ENCODE data around the gene PCNX2.

The PCNX2 gene

GRCh38 chr1:233331676-233332519 lies 36.4 kb upstream of the PCNX2 start:
- Histone ChIP-seq H3K36me3 (ENCODE audit: insufficient read depth, low read depth, low read length) (no peaks in the 10 kb centered on the region), H3K9ac (ENCODE audit: low read depth, low read length) (no peak overlapping the region), H3K4me1 (ENCODE audit: insufficient read depth, low read length) (peaks cover 10% of the 10 kb centered on the region), H3K9me3 (ENCODE audit: insufficient read depth, low read depth, low read length) (no peaks in the 10 kb centered on the region), H3K4me3 (ENCODE audit: low read length) (no peak overlapping the region), H3K27ac (ENCODE audit: low read length) (no peak overlapping the region), H3K27me3 (ENCODE audit: insufficient read depth, low read length) (peaks cover 20% of the 10 kb centered on the region)

- peaks cover 10% of the 10 kb centered on the region for H3K4me1 ChIP-seq (ENCODE audit: insufficient read depth, low read length)
- H3K9ac ChIP-seq (ENCODE audit: low read depth, low read length), result peak overlapping the region; percentile 55; the same call in 1 of the 2 replicates
- no peak overlapping the region for H3K27ac ChIP-seq (ENCODE audit: low read length)
- no peaks in the 10 kb centered on the region for H3K9me3 ChIP-seq (ENCODE audit: insufficient read depth, low read depth, low read length)
- peak overlapping the region; percentile 79 for H3K4me3 ChIP-seq (ENCODE audit: low read length)
- H3K36me3 ChIP-seq (ENCODE audit: insufficient read depth, low read depth, low read length), result no peaks in the 10 kb centered on the region
- H3K27me3 ChIP-seq (ENCODE audit: insufficient read depth, low read length), result peaks cover 37% of the 10 kb centered on the region
These were observed 32.8 kb upstream of the PCNX2 start for GRCh38 chr1:233328142-233328921.

- Histone ChIP-seq H3K4me3 (ENCODE audit: low read length) (peak within 1 kb of the TSS; percentile 79), H3K4me1 (ENCODE audit: insufficient read depth, low read length) (peaks cover 10% of the 10 kb centered on the region), H3K27me3 (ENCODE audit: insufficient read depth, low read length) (peaks cover 37% of the 10 kb centered on the region), H3K27ac (ENCODE audit: low read length) (no peak within 1 kb of the TSS), H3K9ac (ENCODE audit: low read depth, low read length) (peak within 1 kb of the TSS; percentile 55; the same call in 1 of the 2 replicates), H3K36me3 (ENCODE audit: insufficient read depth, low read depth, low read length) (no peaks in the 10 kb centered on the region), H3K9me3 (ENCODE audit: insufficient read depth, low read depth, low read length) (no peaks in the 10 kb centered on the region)
These were observed 32.2 kb upstream of the PCNX2 start, which contains the start of gene MAP3K21 for GRCh38 chr1:233327651-233328141. Gene MAP3K21, plus strand, starts transcription at chr1:233327724. Its CDS starts 305 bp downstream, at chr1:233328029.

- no peak overlapping the region for H3K27ac ChIP-seq (ENCODE audit: low read length)
These were observed 31.5 kb upstream of the PCNX2 start for GRCh38 chr1:233326811-233327650.

GRCh38 chr1:233326319-233326718 lies 30.8 kb upstream of the PCNX2 start:
- Histone ChIP-seq H3K4me1 (ENCODE audit: insufficient read depth, low read length) (peaks cover 7% of the 10 kb centered on the region; the same call in 1 of the 2 replicates), H3K27me3 (ENCODE audit: insufficient read depth, low read length) (peaks cover 37% of the 10 kb centered on the region), H3K9me3 (ENCODE audit: insufficient read depth, low read depth, low read length) (no peaks in the 10 kb centered on the region), H3K27ac (ENCODE audit: low read length) (no peak overlapping the region), H3K36me3 (ENCODE audit: insufficient read depth, low read depth, low read length) (no peaks in the 10 kb centered on the region), H3K9ac (ENCODE audit: low read depth, low read length) (no peak overlapping the region), H3K4me3 (ENCODE audit: low read length) (peak overlapping the region; percentile 64)

More at GRCh38 chr1:233326811-233327650, 31.5 kb upstream of the PCNX2 start:
- peak overlapping the region; percentile 64 for H3K4me3 ChIP-seq (ENCODE audit: low read length)
- H3K36me3 ChIP-seq (ENCODE audit: insufficient read depth, low read depth, low read length), result no peaks in the 10 kb centered on the region
- no peak overlapping the region for H3K9ac ChIP-seq (ENCODE audit: low read depth, low read length)
- no peaks in the 10 kb centered on the region for H3K9me3 ChIP-seq (ENCODE audit: insufficient read depth, low read depth, low read length)
- peaks cover 37% of the 10 kb centered on the region for H3K27me3 ChIP-seq (ENCODE audit: insufficient read depth, low read length)
- peaks cover 10% of the 10 kb centered on the region for H3K4me1 ChIP-seq (ENCODE audit: insufficient read depth, low read length)

- no peak overlapping the region for H3K27ac ChIP-seq (ENCODE audit: low read length)
- H3K27me3 ChIP-seq (ENCODE audit: insufficient read depth, low read length), result peaks cover 23% of the 10 kb centered on the region
- H3K36me3 ChIP-seq (ENCODE audit: insufficient read depth, low read depth, low read length), result no peaks in the 10 kb centered on the region
- no peak overlapping the region for H3K4me3 ChIP-seq (ENCODE audit: low read length)
- H3K9me3 ChIP-seq (ENCODE audit: insufficient read depth, low read depth, low read length), result no peaks in the 10 kb centered on the region
- H3K9ac ChIP-seq (ENCODE audit: low read depth, low read length), result no peak overlapping the region
- no peaks in the 10 kb centered on the region for H3K4me1 ChIP-seq (ENCODE audit: insufficient read depth, low read length)
These were observed 28.2 kb upstream of the PCNX2 start for GRCh38 chr1:233323718-233324117.

- Histone ChIP-seq H3K9ac (ENCODE audit: low read depth, low read length) (no peak overlapping the region), H3K27ac (ENCODE audit: low read length) (no peak overlapping the region), H3K4me3 (ENCODE audit: low read length) (no peak overlapping the region), H3K9me3 (ENCODE audit: insufficient read depth, low read depth, low read length) (no peaks in the 10 kb centered on the region), H3K36me3 (ENCODE audit: insufficient read depth, low read depth, low read length) (no peaks in the 10 kb centered on the region), H3K4me1 (ENCODE audit: insufficient read depth, low read length) (no peaks in the 10 kb centered on the region), H3K27me3 (ENCODE audit: insufficient read depth, low read length) (no peaks in the 10 kb centered on the region)
These were observed 24.5 kb upstream of the PCNX2 start for GRCh38 chr1:233320023-233320422.

- H3K27ac ChIP-seq (ENCODE audit: low read length), result no peak overlapping the region
These were observed 23.7 kb upstream of the PCNX2 start for GRCh38 chr1:233319272-233319671.

GRCh38 chr1:233316473-233316872 lies 20.9 kb upstream of the PCNX2 start:
- Histone ChIP-seq H3K4me1 (ENCODE audit: insufficient read depth, low read length) (peaks cover 4% of the 10 kb centered on the region; the same call in 1 of the 2 replicates), H3K36me3 (ENCODE audit: insufficient read depth, low read depth, low read length) (no peaks in the 10 kb centered on the region), H3K27ac (ENCODE audit: low read length) (no peak overlapping the region), H3K4me3 (ENCODE audit: low read length) (no peak overlapping the region), H3K27me3 (ENCODE audit: insufficient read depth, low read length) (no peaks in the 10 kb centered on the region), H3K9ac (ENCODE audit: low read depth, low read length) (no peak overlapping the region), H3K9me3 (ENCODE audit: insufficient read depth, low read depth, low read length) (no peaks in the 10 kb centered on the region)

More at GRCh38 chr1:233319272-233319671, 23.7 kb upstream of the PCNX2 start:
- H3K9ac ChIP-seq (ENCODE audit: low read depth, low read length), result no peak overlapping the region
- no peaks in the 10 kb centered on the region for H3K9me3 ChIP-seq (ENCODE audit: insufficient read depth, low read depth, low read length)
- H3K4me1 ChIP-seq (ENCODE audit: insufficient read depth, low read length), result no peaks in the 10 kb centered on the region
- H3K27me3 ChIP-seq (ENCODE audit: insufficient read depth, low read length), result no peaks in the 10 kb centered on the region
- H3K4me3 ChIP-seq (ENCODE audit: low read length), result no peak overlapping the region
- H3K36me3 ChIP-seq (ENCODE audit: insufficient read depth, low read depth, low read length), result no peaks in the 10 kb centered on the region

GRCh38 chr1:233315718-233316301 lies 20.3 kb upstream of the PCNX2 start:
- Histone ChIP-seq H3K36me3 (ENCODE audit: insufficient read depth, low read depth, low read length) (no peaks in the 10 kb centered on the region), H3K4me3 (ENCODE audit: low read length) (no peak overlapping the region), H3K4me1 (ENCODE audit: insufficient read depth, low read length) (peaks cover 4% of the 10 kb centered on the region; the same call in 1 of the 2 replicates), H3K9ac (ENCODE audit: low read depth, low read length) (no peak overlapping the region), H3K9me3 (ENCODE audit: insufficient read depth, low read depth, low read length) (no peaks in the 10 kb centered on the region), H3K27me3 (ENCODE audit: insufficient read depth, low read length) (no peaks in the 10 kb centered on the region), H3K27ac (ENCODE audit: low read length) (no peak overlapping the region)
